ENCODE results near the gene ISCU. TPM values are rescaled to one million over a fixed set of nuclear protein-coding genes. Genes with fewer than 3 reads are reported as not detected.
A peak's percentile ranks its signal among the peaks of the same experiment; 100 is the strongest.

The ISCU gene
- total RNA-seq, 2 experiments from 2014 or later: 103 to 105 TPM

DNA sequence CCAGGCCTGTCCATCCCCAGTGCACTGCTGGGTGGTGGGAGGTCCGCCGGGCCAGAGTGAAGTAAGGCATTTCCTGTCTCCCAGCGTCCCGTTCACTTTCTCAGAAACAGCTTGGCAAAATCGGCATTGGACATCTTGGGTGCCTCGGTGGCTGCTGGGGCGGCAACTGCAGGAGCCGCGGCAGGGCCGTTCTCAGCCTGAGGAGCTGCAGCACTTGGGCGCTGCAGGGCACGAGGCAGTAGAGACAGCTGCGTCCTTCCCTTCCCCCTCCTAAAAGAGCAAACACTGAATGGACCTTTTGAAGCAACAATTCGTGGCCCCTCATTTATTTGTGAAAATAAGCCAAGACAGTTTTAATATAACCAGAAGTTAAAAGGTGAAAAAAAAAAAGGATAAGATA is 39.0 kb upstream of the ISCU start:
- DNase-seq: no peak
- intact Hi-C loops (cut with micrococcal nuclease): no loop called here
- CTCF ChIA-PET: interaction anchor here (0.7 kb wide), 1 partner anchor 21 kb away, joined by 3 read pairs; no protein-coding TSS in a partner anchor
- no peak overlapping the region for H3K27ac Mint-ChIP-seq
- no peak overlapping the region for H3K4me3 Mint-ChIP-seq
- H3K36me3 Mint-ChIP-seq (ENCODE audit: low read depth): peaks cover 36% of the 10 kb centered on the region
- H3K9me3 Mint-ChIP-seq: no peaks in the 10 kb centered on the region
- H3K27me3 Mint-ChIP-seq (ENCODE audit: low read depth): no peaks in the 10 kb centered on the region
- no peaks in the 10 kb centered on the region for H3K4me1 Mint-ChIP-seq (ENCODE audit: low read depth)

DNA sequence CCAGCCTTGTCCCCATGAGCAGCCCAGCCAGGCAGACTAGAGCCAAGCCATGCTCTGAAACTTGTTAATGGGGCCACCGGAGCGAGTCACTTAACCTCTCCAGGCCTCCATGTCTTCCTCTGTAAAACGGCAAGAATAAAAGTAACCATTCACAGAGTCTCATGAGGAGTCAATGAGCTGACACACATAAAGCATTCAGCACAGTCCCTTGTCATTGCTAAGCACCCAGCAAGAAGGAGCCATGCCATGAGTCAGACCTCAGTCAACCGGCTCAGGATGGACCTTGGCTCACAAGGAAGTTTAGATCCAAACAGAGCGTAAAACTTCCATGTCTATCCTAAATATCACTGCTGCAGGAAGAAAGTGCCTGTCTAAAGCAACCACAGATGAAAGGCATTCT is 36.7 kb upstream of the ISCU start:
- intact Hi-C loops (cut with micrococcal nuclease): no loop called here
- CTCF ChIA-PET: interaction anchor here (1.7 kb wide), 1 partner anchor 13 kb away, joined by 4 read pairs; no protein-coding TSS in a partner anchor
- no peak for DNase-seq
- Mint-ChIP-seq H3K4me1 (ENCODE audit: low read depth) (no peaks in the 10 kb centered on the region), H3K36me3 (ENCODE audit: low read depth) (peaks cover 46% of the 10 kb centered on the region), H3K27ac (no peak overlapping the region), H3K9me3 (no peaks in the 10 kb centered on the region), H3K4me3 (no peak overlapping the region), H3K27me3 (ENCODE audit: low read depth) (no peaks in the 10 kb centered on the region)

GRCh38 chr12:108526482-108527165 is 35.8 kb upstream of the ISCU start:
- CTCF ChIA-PET: interaction anchor here (0.6 to 1.7 kb wide), 2 partner anchors 14 to 92 kb away, joined by 4 read pairs; no protein-coding TSS in a partner anchor
- peaks cover 49% of the 10 kb centered on the region for H3K36me3 Mint-ChIP-seq (ENCODE audit: low read depth)
- intact Hi-C loops (cut with micrococcal nuclease): no loop called here

DNA sequence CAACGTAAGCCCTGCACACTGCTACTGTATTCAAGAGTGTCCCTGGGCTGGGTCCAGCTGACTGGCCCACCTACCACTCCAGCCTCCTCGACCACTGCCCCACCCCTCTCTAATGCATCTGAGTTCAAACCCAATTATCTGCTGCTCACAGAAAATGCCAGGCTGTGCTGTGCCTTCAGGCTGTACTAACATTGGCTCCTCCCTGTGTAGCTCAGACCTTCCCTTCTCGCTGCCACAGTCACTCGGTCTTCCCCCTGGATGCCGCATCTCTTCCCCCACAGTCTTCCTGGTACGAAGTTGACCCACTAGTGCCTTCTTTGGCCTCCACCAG is 35.3 kb upstream of the ISCU start:
- H3K27ac Mint-ChIP-seq: peak overlapping the region; percentile 25
- no peak for DNase-seq
- no peaks in the 10 kb centered on the region for H3K4me1 Mint-ChIP-seq (ENCODE audit: low read depth)
- no peak overlapping the region for H3K4me3 Mint-ChIP-seq
- H3K36me3 Mint-ChIP-seq (ENCODE audit: low read depth): peaks cover 49% of the 10 kb centered on the region
- H3K9me3 Mint-ChIP-seq: no peaks in the 10 kb centered on the region
- CTCF ChIA-PET: interaction anchor here (0.6 to 1.7 kb wide), 2 partner anchors 15 to 92 kb away, joined by 4 read pairs; no protein-coding TSS in a partner anchor
- H3K27me3 Mint-ChIP-seq (ENCODE audit: low read depth): no peaks in the 10 kb centered on the region
- intact Hi-C loops (cut with micrococcal nuclease): no loop called here

More at GRCh38 chr12:108526482-108527165, 35.8 kb upstream of the ISCU start:
- Mint-ChIP-seq H3K4me1 (ENCODE audit: low read depth) (no peaks in the 10 kb centered on the region), H3K27me3 (ENCODE audit: low read depth) (no peaks in the 10 kb centered on the region), H3K9me3 (no peaks in the 10 kb centered on the region), H3K27ac (peak overlapping the region; percentile 25), H3K4me3 (no peak overlapping the region)
- no peak for DNase-seq

DNA sequence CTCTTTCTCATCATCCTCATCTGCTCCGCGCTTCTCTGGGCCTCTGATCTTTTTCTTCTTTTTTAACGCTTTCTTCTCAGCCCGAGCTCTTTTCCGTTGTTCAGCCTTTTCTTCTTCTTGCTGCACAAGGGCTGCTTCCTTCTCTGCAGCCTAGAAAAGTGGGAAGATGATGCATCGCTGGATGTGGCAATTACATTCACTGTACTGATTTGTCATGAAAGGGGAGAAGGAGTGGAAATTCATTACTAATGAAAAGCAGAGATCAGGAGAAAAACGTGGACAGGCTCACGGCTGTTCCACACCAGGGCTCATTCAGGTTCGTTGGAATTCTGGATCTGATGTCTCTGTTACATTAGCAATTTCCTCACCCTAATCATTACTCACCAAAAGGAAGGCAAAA is 32.2 kb upstream of the ISCU start:
- Mint-ChIP-seq H3K27me3 (ENCODE audit: low read depth) (no peaks in the 10 kb centered on the region), H3K4me3 (no peak overlapping the region), H3K36me3 (ENCODE audit: low read depth) (peaks cover 42% of the 10 kb centered on the region), H3K27ac (no peak overlapping the region), H3K4me1 (ENCODE audit: low read depth) (no peaks in the 10 kb centered on the region), H3K9me3 (no peaks in the 10 kb centered on the region)
- intact Hi-C loops (cut with micrococcal nuclease): no loop called here
- CTCF ChIA-PET: interaction anchor here (2.3 kb wide), 1 partner anchor 8 kb away, joined by 7 read pairs; no protein-coding TSS in a partner anchor
- no peak for DNase-seq

- Mint-ChIP-seq H3K27ac (no peak overlapping the region), H3K27me3 (ENCODE audit: low read depth) (no peaks in the 10 kb centered on the region), H3K4me3 (no peak overlapping the region), H3K9me3 (no peaks in the 10 kb centered on the region), H3K4me1 (ENCODE audit: low read depth) (no peaks in the 10 kb centered on the region), H3K36me3 (ENCODE audit: low read depth) (peaks cover 39% of the 10 kb centered on the region)
- intact Hi-C loops (cut with micrococcal nuclease): no loop called here
- CTCF ChIA-PET: interaction anchor here (2.3 kb wide), 1 partner anchor 10 kb away, joined by 7 read pairs; no protein-coding TSS in a partner anchor
- DNase-seq: no peak
Measured at GRCh38 chr12:108531929-108532848, 30.2 kb upstream of the ISCU start.

DNA sequence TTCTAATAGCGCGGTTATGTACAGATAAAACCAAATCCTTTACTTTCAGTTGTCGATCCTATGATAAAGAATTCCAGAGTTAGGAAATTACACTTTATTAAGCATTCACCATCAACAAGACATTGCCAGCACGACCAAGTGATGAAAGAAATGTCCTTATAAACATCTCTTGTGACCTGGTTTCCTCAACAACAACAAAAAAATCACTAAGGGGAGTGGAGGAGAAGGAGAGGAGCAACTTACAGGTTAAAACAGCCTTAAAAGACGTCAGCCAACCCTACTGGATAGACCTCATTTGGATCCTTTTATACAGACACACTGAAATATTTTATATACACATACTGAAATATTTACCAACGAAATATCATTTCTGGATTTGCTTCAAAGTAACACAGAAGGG is 24.2 kb upstream of the ISCU start:
- Mint-ChIP-seq H3K4me3 (no peak overlapping the region), H3K27me3 (ENCODE audit: low read depth) (no peaks in the 10 kb centered on the region), H3K36me3 (ENCODE audit: low read depth) (peaks cover 39% of the 10 kb centered on the region), H3K27ac (no peak overlapping the region), H3K4me1 (ENCODE audit: low read depth) (peaks cover 15% of the 10 kb centered on the region), H3K9me3 (no peaks in the 10 kb centered on the region)
- CTCF ChIA-PET: no interaction called here
- no peak for DNase-seq
- intact Hi-C loops (cut with micrococcal nuclease): no loop called here

GRCh38 chr12:108538616-108539195 is 23.7 kb upstream of the ISCU start:
- H3K27me3 Mint-ChIP-seq (ENCODE audit: low read depth): no peaks in the 10 kb centered on the region
- intact Hi-C loops (cut with micrococcal nuclease): no loop called here
- no peak for DNase-seq
- CTCF ChIA-PET: no interaction called here
- H3K4me1 Mint-ChIP-seq (ENCODE audit: low read depth): peaks cover 16% of the 10 kb centered on the region
- H3K36me3 Mint-ChIP-seq (ENCODE audit: low read depth): peaks cover 43% of the 10 kb centered on the region
- no peak overlapping the region for H3K27ac Mint-ChIP-seq
- no peaks in the 10 kb centered on the region for H3K9me3 Mint-ChIP-seq
- no peak overlapping the region for H3K4me3 Mint-ChIP-seq

- H3K27ac Mint-ChIP-seq: peak overlapping the region; percentile 61
- H3K27me3 Mint-ChIP-seq (ENCODE audit: low read depth): no peaks in the 10 kb centered on the region
- H3K9me3 Mint-ChIP-seq: no peaks in the 10 kb centered on the region
- no peak for DNase-seq
- intact Hi-C loops (cut with micrococcal nuclease): no loop called here
- no peak overlapping the region for H3K4me3 Mint-ChIP-seq
- CTCF ChIA-PET: no interaction called here
- peaks cover 17% of the 10 kb centered on the region for H3K4me1 Mint-ChIP-seq (ENCODE audit: low read depth)
- peaks cover 40% of the 10 kb centered on the region for H3K36me3 Mint-ChIP-seq (ENCODE audit: low read depth)
Measured at GRCh38 chr12:108542320-108542719, 20.1 kb upstream of the ISCU start.

GRCh38 chr12:108543652-108544051 is 18.7 kb upstream of the ISCU start:
- no peak overlapping the region for H3K27ac Mint-ChIP-seq
- CTCF ChIA-PET: interaction anchor here (1.5 to 1.8 kb wide), 2 partner anchors 31 to 121 kb away, joined by 3 to 4 read pairs; no protein-coding TSS in a partner anchor
- no peaks in the 10 kb centered on the region for H3K27me3 Mint-ChIP-seq (ENCODE audit: low read depth)
- H3K4me3 Mint-ChIP-seq: no peak overlapping the region
- H3K9me3 Mint-ChIP-seq: no peaks in the 10 kb centered on the region
- H3K4me1 Mint-ChIP-seq (ENCODE audit: low read depth): peaks cover 17% of the 10 kb centered on the region
- peaks cover 36% of the 10 kb centered on the region for H3K36me3 Mint-ChIP-seq (ENCODE audit: low read depth)
- intact Hi-C loops (cut with micrococcal nuclease): no loop called here
- DNase-seq: no peak

GRCh38 chr12:108547686-108548085 is 14.7 kb upstream of the ISCU start:
- peaks cover 26% of the 10 kb centered on the region for H3K4me1 Mint-ChIP-seq (ENCODE audit: low read depth)
- CTCF ChIA-PET: no interaction called here
- intact Hi-C loops (cut with micrococcal nuclease): no loop called here
- H3K27me3 Mint-ChIP-seq (ENCODE audit: low read depth): no peaks in the 10 kb centered on the region
- DNase-seq: no peak
- H3K4me3 Mint-ChIP-seq: no peak overlapping the region
- H3K36me3 Mint-ChIP-seq (ENCODE audit: low read depth): peaks cover 42% of the 10 kb centered on the region
- H3K9me3 Mint-ChIP-seq: no peaks in the 10 kb centered on the region
- no peak overlapping the region for H3K27ac Mint-ChIP-seq

GRCh38 chr12:108548954-108549521 is 13.4 kb upstream of the ISCU start:
- Mint-ChIP-seq H3K4me3 (no peak overlapping the region), H3K27me3 (ENCODE audit: low read depth) (no peaks in the 10 kb centered on the region), H3K27ac (no peak overlapping the region), H3K36me3 (ENCODE audit: low read depth) (peaks cover 35% of the 10 kb centered on the region), H3K9me3 (no peaks in the 10 kb centered on the region), H3K4me1 (ENCODE audit: low read depth) (peaks cover 38% of the 10 kb centered on the region)
- no peak for DNase-seq
- intact Hi-C loops (cut with micrococcal nuclease): no loop called here
- CTCF ChIA-PET: interaction anchor here (0.6 to 2.0 kb wide), 4 partner anchors 62 to 942 kb away, joined by 3 to 9 read pairs (median 4); no protein-coding TSS in a partner anchor
